Body of pancreas (tissue), 4 donors: Measurements from ENCODE around the gene DMBX1. TPM values are rescaled to one million over a fixed set of nuclear protein-coding genes. Genes with fewer than 3 reads are reported as not detected.

Experiments used
- ATAC-seq: fragments of 150-250 bp; one replicate; pipeline ENCODE4 v1.9.1; 2016
- DNase-seq, 4 donors: peaks; one replicate each; pipeline ENCODE4 v3.0.0-alpha.2; 2019
- H3K27ac ChIP-seq, 4 donors: fragments of 200-600 bp; sonication (generic); 1 replicate in 3 of 4; 2 replicates in 1 of 4; pipeline versions ENCODE4 v1.5.1 to v1.6.1; 2016 to 2019; ENCODE audit warnings: mild to moderate bottlenecking in 1 of 4, mixed read lengths in 1 of 4, moderate library complexity in 1 of 4
- H3K27me3 ChIP-seq, 2 donors: fragments of 200-600 bp; sonication (generic); one replicate each; pipeline ENCODE4 v1.6.0; 2016; ENCODE audit warnings: mild to moderate bottlenecking in 1 of 2
- H3K36me3 ChIP-seq, 2 donors: fragments of 200-600 bp; sonication (generic); replicated peaks in 1 of 2; 2 replicates each; pipeline ENCODE4 v1.5.1; 2016; ENCODE audit warnings: low read depth in 2 of 2; ENCODE audit not compliant: insufficient read depth in 1 of 2
- H3K4me1 ChIP-seq: fragments of 200-600 bp; sonication (generic); one replicate; pipeline ENCODE4 v1.6.0; 2016
- H3K4me3 ChIP-seq, 2 donors: fragments of 200-600 bp; sonication (generic); 1 replicate in 1 of 2; 2 replicates in 1 of 2; pipeline ENCODE4 v1.5.1; 2016 to 2019
- H3K9me3 ChIP-seq, 3 donors: fragments of 200-600 bp; sonication (generic); 1 replicate in 2 of 3; 2 replicates in 1 of 3; pipeline ENCODE4 v1.5.1; 2016
- POLR2A ChIP-seq, 3 donors: fragments of 450-650 bp; IDR thresholded peaks; one replicate each; pipeline ENCODE4 v1.6.1; 2016; ENCODE audit warnings: antibody characterized with exemption in 3 of 3, mild to moderate bottlenecking in 2 of 3
- WGBS, 2 donors: methylation state at CpG; one replicate each; pipeline ENCODE4 v1.1.5; 2017; 5-methylcytosine and 5-hydroxymethylcytosine counted together
- intact Hi-C: fragments of 100-400 bp; cut with DNase I; formaldehyde crosslinking; loops from one replicate; pipeline ENCODE4 v1.15.1; 2023
- total RNA-seq, 2 donors: library from RNA; depleted of rRNA; stranded (reverse); fragments of >200 nt; gene quantifications; one replicate each; pipeline ENCODE4 v1.1.0, GENCODE V29; 2016
- TF ChIP-seq, protein P1 (sequence below), 7 experiments: fragments of 450-650 bp in 4 of 7; fragments of 200-600 bp in 3 of 7; sonication (generic) in 3 of 7; IDR thresholded peaks; one replicate each; pipeline ENCODE4 v1.5.1; 2016 to 2019; ENCODE audit warnings: antibody characterized with exemption in 7 of 7

DMBX1 gene
- total RNA-seq, 2 donors from 2014 or later, result not detected

DNA sequence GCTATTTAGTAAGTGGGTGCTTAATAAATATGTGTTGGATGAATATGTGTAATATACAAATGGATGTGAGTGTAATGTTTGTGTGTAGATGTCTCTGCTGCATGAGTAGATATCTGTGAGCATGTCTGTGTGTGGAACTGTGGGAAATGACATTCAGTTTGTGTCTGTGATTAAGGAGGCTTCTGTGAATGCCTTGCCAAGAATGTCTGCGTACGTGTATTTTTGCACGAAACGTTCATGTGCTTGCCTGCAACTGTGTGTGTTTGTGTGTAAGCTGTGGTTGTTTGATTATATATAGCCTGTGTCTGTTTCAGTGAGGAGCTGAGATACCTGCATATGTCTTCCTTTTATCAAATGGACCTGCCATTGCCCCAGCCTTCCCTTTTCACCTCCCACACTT, 13.8 kb downstream of the DMBX1 start:
- 68 to 81% methylated on average over 4 of the region's 4 CpGs for WGBS, 2 donors
- DNase-seq, result no peak
- Histone ChIP-seq H3K27me3 (no peaks in the 10 kb centered on the region), H3K27ac (no peak overlapping the region), H3K4me3 (no peak overlapping the region), H3K36me3 (no peaks in the 10 kb centered on the region), H3K4me1 (no peaks in the 10 kb centered on the region), H3K9me3 (no peaks in the 10 kb centered on the region)
- no peak for TF ChIP-seq POLR2A (IDR thresholded peaks at IDR 0.05)
- TF ChIP-seq, protein P1, sequence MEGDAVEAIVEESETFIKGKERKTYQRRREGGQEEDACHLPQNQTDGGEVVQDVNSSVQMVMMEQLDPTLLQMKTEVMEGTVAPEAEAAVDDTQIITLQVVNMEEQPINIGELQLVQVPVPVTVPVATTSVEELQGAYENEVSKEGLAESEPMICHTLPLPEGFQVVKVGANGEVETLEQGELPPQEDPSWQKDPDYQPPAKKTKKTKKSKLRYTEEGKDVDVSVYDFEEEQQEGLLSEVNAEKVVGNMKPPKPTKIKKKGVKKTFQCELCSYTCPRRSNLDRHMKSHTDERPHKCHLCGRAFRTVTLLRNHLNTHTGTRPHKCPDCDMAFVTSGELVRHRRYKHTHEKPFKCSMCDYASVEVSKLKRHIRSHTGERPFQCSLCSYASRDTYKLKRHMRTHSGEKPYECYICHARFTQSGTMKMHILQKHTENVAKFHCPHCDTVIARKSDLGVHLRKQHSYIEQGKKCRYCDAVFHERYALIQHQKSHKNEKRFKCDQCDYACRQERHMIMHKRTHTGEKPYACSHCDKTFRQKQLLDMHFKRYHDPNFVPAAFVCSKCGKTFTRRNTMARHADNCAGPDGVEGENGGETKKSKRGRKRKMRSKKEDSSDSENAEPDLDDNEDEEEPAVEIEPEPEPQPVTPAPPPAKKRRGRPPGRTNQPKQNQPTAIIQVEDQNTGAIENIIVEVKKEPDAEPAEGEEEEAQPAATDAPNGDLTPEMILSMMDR (IDR thresholded peaks at IDR 0.05), result no peak
- intact Hi-C loops, result no loop called here
- no peak for ATAC-seq

DNA sequence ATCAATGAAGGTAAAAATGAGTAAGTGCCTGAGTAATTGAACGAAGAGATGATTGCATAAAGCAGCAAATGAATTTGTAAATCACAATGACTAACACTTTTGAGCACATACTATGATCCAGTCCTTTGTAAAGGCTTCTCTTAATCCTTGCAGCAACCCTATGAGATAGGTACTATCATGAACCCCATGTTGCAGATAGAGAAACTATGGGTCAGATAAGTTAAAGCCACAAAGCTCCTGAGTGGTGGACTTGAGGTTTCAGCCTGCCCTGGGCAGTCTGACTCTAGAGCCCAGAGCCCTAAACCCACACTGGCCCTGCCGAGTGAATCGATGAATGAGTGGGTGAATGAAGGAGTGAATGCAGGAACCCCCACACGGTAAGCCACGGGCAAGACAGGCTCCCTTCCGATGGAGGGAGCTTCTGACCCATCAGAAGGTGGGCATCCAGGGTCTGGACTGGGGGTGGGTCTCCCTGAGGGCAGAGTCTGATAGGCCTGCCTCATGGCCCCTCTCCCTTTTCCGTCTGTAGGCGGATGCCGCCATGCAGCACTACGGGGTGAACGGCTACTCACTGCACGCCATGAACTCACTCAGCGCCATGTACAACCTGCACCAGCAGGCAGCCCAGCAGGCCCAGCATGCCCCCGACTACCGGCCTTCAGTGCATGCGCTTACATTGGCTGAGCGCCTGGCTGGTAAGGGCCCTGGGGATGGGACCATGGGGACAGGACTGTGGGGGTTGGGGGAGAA, 17.0 kb downstream of the DMBX1 start:
- WGBS, 2 donors, result 73 to 75% methylated on average over 9 to 15 of the region's 17 CpGs
- intact Hi-C loops, result no loop called here
- H3K36me3 ChIP-seq, result no peaks in the 10 kb centered on the region
- ATAC-seq (no peak), DNase-seq (no peak)
- H3K27me3 ChIP-seq, result no peaks in the 10 kb centered on the region
- no peaks in the 10 kb centered on the region for H3K9me3 ChIP-seq
- no peak overlapping the region for H3K4me3 ChIP-seq
- TF ChIP-seq, protein P1 (IDR thresholded peaks at IDR 0.05), result no peak
- TF ChIP-seq POLR2A (IDR thresholded peaks at IDR 0.05), result no peak
- H3K27ac ChIP-seq, result no peak overlapping the region
- H3K4me1 ChIP-seq, result no peaks in the 10 kb centered on the region

DNA sequence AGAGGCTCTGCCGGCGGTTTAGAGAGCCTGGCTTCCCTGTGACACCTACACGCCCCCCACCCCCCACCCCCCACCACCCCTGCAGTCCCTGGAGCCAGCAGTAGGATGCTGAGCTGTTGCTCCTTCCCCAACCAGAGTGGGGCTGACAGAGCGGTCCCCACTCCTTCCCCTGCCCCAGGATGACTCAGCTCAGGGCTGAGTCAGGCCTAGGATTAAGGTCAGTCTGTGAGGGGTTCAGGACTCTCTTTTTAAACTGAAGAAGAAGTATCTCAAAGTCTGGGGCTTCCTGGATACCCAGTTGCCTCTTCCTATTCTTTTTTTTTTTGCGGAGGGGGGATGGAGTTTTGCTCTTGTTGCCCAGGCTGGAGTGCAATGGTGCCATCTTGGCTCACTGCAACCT, 19.1 kb downstream of the DMBX1 start:
- H3K36me3 ChIP-seq, result no peaks in the 10 kb centered on the region
- no peak for DNase-seq
- no peak overlapping the region for H3K4me3 ChIP-seq
- no peaks in the 10 kb centered on the region for H3K4me1 ChIP-seq
- 67 to 73% methylated on average over 1 to 5 of the region's 5 CpGs for WGBS, 2 donors
- H3K27ac ChIP-seq, result no peak overlapping the region
- no peaks in the 10 kb centered on the region for H3K9me3 ChIP-seq
- no peak for ATAC-seq
- no peaks in the 10 kb centered on the region for H3K27me3 ChIP-seq
- intact Hi-C loops, result no loop called here
- TF ChIP-seq, protein P1 (IDR thresholded peaks at IDR 0.05), result no peak
- TF ChIP-seq POLR2A (IDR thresholded peaks at IDR 0.05), result no peak

DNA sequence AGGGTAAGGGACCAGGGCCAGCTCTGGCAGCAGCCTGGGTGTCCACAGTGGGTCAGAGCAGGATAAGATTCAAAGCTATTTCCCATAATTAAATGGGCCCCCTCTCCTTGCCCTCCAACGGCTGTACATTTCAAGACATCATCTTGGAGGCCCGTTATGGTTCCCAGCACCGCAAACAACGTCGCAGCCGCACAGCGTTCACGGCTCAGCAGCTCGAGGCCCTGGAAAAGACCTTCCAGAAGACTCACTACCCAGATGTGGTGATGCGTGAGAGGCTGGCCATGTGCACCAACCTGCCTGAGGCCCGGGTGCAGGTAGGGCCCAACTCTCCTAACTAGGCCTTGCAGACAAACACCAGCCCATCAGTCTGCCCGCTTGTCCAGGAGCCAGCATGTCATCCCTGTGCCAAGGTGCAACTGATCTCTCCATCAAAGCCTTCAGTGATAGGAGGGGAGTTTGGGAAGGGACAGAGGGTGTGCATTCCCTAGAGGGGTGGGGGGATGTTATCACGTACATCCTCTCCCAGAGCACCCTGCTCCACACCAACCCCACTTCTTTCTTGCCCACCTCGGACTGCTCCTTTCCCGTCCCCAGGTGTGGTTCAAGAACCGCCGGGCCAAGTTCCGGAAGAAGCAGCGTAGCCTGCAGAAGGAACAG, 20.8 kb downstream of the DMBX1 start:
- no peak overlapping the region for H3K27ac ChIP-seq
- intact Hi-C loops, result no loop called here
- TF ChIP-seq POLR2A (IDR thresholded peaks at IDR 0.05), result no peak
- TF ChIP-seq, protein P1 (IDR thresholded peaks at IDR 0.05), result no peak
- no peaks in the 10 kb centered on the region for H3K36me3 ChIP-seq
- WGBS, 2 donors, result 93 to 96% methylated on average over 18 to 19 of the region's 19 CpGs
- no peaks in the 10 kb centered on the region for H3K4me1 ChIP-seq
- H3K27me3 ChIP-seq, result no peaks in the 10 kb centered on the region
- no peak overlapping the region for H3K4me3 ChIP-seq
- DNase-seq (no peak), ATAC-seq (no peak)
- H3K9me3 ChIP-seq, result no peaks in the 10 kb centered on the region
